ENCODE measurements around the gene LY6G5C. TPM values are rescaled to one million over a fixed set of nuclear protein-coding genes. Genes with fewer than 3 reads are reported as not detected.

LY6G5C gene
- total and polyA plus RNA-seq, 9 of the 15 experiments (the other 6 are each of a cell fraction or from before 2014, with no cell fraction given) = 0.10 to 0.67 (median 0.46) TPM; not detected in 4

GRCh38 chr6:31702819-31703716, 22.2 kb upstream of the LY6G5C start, which contains the start of gene ABHD16A (continued):
- no peak for TF ChIP-seq GTF3C2 (IDR thresholded peaks at IDR 0.05; ENCODE audit: borderline replicate concordance, extremely low read depth, insufficient read length)
- TF ChIP-seq ZNF239 (CRISPR knock-in tag; IDR thresholded peaks at IDR 0.05) = no peak; the same call in 1 of the 2 replicates
- peak; percentile 52 for TF ChIP-seq ETS1 (conservative IDR thresholded peaks at IDR 0.05; ENCODE audit: control insufficient read depth, low read depth, low read length)
- no peak for TF ChIP-seq ZNF561 (CRISPR knock-in tag; conservative IDR thresholded peaks at IDR 0.05)
- no peak for TF ChIP-seq HDAC6 (IDR thresholded peaks at IDR 0.05; ENCODE audit: low read depth, low read length)
- TF ChIP-seq TEAD4 (IDR thresholded peaks at IDR 0.05; ENCODE audit: low read length) = peak; percentile 63; the same call in 1 of the 2 replicates
- no peak for TF ChIP-seq TEAD4 (CRISPR knock-in tag; IDR thresholded peaks at IDR 0.05; ENCODE audit: borderline replicate concordance)
- peak; percentile 21; the same call in 1 of the 2 replicates for TF ChIP-seq SMARCA4 (IDR thresholded peaks at IDR 0.05)
- TF ChIP-seq ZFP36 (IDR thresholded peaks at IDR 0.05; ENCODE audit: low read depth, low read length, partially characterized antibody) = no peak
- TF ChIP-seq SP1 (CRISPR knock-in tag; IDR thresholded peaks at IDR 0.05) = peak; percentile 96
- TF ChIP-seq FOXO4 (CRISPR knock-in tag; IDR thresholded peaks at IDR 0.05) = peak; percentile 65; the same call in 1 of the 2 replicates
- TF ChIP-seq CAMTA2 (CRISPR knock-in tag; conservative IDR thresholded peaks at IDR 0.05) = no peak
- peak; percentile 71 to 95 for TF ChIP-seq SIN3A (IDR thresholded peaks at IDR 0.05; ENCODE audit: borderline replicate concordance in 2 of 2, control insufficient read depth in 1 of 2, low read depth in 2 of 2, low read length in 2 of 2)
- no peak; the same call in 1 of the 2 replicates for TF ChIP-seq SMC3 (conservative IDR thresholded peaks at IDR 0.05; ENCODE audit: insufficient read depth, low read depth, low read length)
- TF ChIP-seq ZNF583 (CRISPR knock-in tag; IDR thresholded peaks at IDR 0.05) = no peak
- peak; percentile 95 for TF ChIP-seq TCF7L2 (IDR thresholded peaks at IDR 0.05; ENCODE audit: low read depth, low read length)
- TF ChIP-seq ZBTB2 (IDR thresholded peaks at IDR 0.05) = peak; percentile 57; the same call in 1 of the 2 replicates
- TF ChIP-seq POLR2G (IDR thresholded peaks at IDR 0.05; ENCODE audit: low read depth, low read length) = peak; percentile 98
